K562 (cell line): ENCODE measurements around the gene CUTA. TPM values are rescaled to one million over a fixed set of nuclear protein-coding genes. Genes with fewer than 3 reads are reported as not detected.

Experiments
- BCL6 ChIP-seq: fragments of 250-450 bp; sonication (Bioruptor Pico); IDR thresholded peaks from 2 replicates; pipeline ENCODE4 v1.4.0; 2020
- BCOR ChIP-seq: fragments of 450-650 bp; IDR thresholded peaks from 2 replicates; pipeline ENCODE4 v1.6.1; 2016
- CREBBP ChIP-seq: IDR thresholded peaks from one replicate; pipeline ENCODE4 v1.6.1; 2012; ENCODE audit warnings: low read depth, mild to moderate bottlenecking, control low read depth, inconsistent platforms, low read length
- E2F5 ChIP-seq: sonication (generic); formaldehyde crosslinking; IDR thresholded peaks from 2 replicates; pipeline ENCODE4 v1.8.0; 2022; ENCODE audit warnings: mild to moderate bottlenecking, missing genetic modification reagents
- FOXP1 ChIP-seq: sonication (generic); formaldehyde crosslinking; IDR thresholded peaks from 2 replicates; pipeline ENCODE4 v1.8.0; 2022; ENCODE audit warnings: mild to moderate bottlenecking, missing genetic modification reagents
- HDAC2 ChIP-seq: fragments of 450-650 bp; IDR thresholded peaks from 2 replicates; pipeline ENCODE4 v1.6.1; 2016; ENCODE audit warnings: mild to moderate bottlenecking
- HMG20B ChIP-seq: fragments of 250-450 bp; sonication (Bioruptor Pico); IDR thresholded peaks from 2 replicates; pipeline ENCODE4 v1.5.0; 2021; ENCODE audit warnings: mild to moderate bottlenecking
- KLF16 ChIP-seq: IDR thresholded peaks from 2 replicates; pipeline ENCODE4 v1.6.1; 2016; ENCODE audit warnings: antibody characterized with exemption
- OTX1 ChIP-seq: fragments of 450-650 bp; formaldehyde crosslinking; IDR thresholded peaks from 2 replicates; pipeline ENCODE4 v1.4.0; 2022; ENCODE audit warnings: mild to moderate bottlenecking
- SIX5 ChIP-seq, 2 experiments: IDR thresholded peaks; 2 replicates each; pipeline ENCODE4 v1.6.1; 2011; ENCODE audit warnings: low read length in 2 of 2, borderline replicate concordance in 1 of 2, low read depth in 1 of 2, mild to moderate bottlenecking in 1 of 2, moderate library complexity in 1 of 2; ENCODE audit not compliant: insufficient read depth in 1 of 2
- XRCC4 ChIP-seq: IDR thresholded peaks from one replicate; pipeline ENCODE4 v1.6.1; 2011; ENCODE audit not compliant: insufficient read depth, insufficient read length; ENCODE audit errors: extremely low read depth
- ZNF444 ChIP-seq: fragments of 250-450 bp; sonication (Bioruptor Pico); IDR thresholded peaks from 2 replicates; pipeline ENCODE4 v1.4.0; 2020; ENCODE audit warnings: mild to moderate bottlenecking, moderate library complexity
- polyA plus RNA-seq, 8 experiments: library from polyadenylated mRNA; depleted of rRNA in 4 of 8; stranded (reverse) in 5 of 8; unstranded in 3 of 8; fragments of >200 nt; fragmentation: Nextera tagmentation in 2 of 8; fragmentation: Illumina TruSeq in 1 of 8; extraction: Ambion mirVana in 2 of 8; extraction: Trizol in 1 of 8; gene quantifications; 2 replicates each; pipeline versions ENCODE4 v1.2.1 to v1.2.3, GENCODE V29; 2011 to 2014; ENCODE audit warnings: inconsistent platforms in 1 of 8, missing spikeins in 1 of 8
- total RNA-seq, 7 experiments: library from RNA; depleted of rRNA in 6 of 7; stranded (reverse); fragments of >200 nt in 6 of 7; fragmentation: Illumina TruSeq in 2 of 7; extraction: Trizol in 2 of 7; gene quantifications; 2 replicates each; pipeline versions ENCODE4 v1.2.1 to v1.2.3, GENCODE V29; 2011 to 2021; ENCODE audit warnings: low replicate concordance in 1 of 7
- TF ChIP-seq, protein P1 (sequence below): fragments of 450-650 bp; IDR thresholded peaks from 2 replicates; pipeline ENCODE4 v1.6.1; 2016
- TF ChIP-seq, protein P2 (sequence below), 2 experiments: fragments of 450-650 bp in 1 of 2; sonication (generic) in 1 of 2; formaldehyde crosslinking in 1 of 2; IDR thresholded peaks in 1 of 2; conservative IDR thresholded peaks in 1 of 2; 2 replicates each; pipeline versions ENCODE4 v1.6.1 to v1.8.1; 2016 to 2023; ENCODE audit warnings: mild to moderate bottlenecking in 2 of 2, moderate library complexity in 2 of 2, inconsistent platforms in 1 of 2, missing genetic modification reagents in 1 of 2
- TF ChIP-seq, protein P3 (sequence below), 2 experiments: fragments of 450-650 bp; formaldehyde crosslinking in 1 of 2; IDR thresholded peaks; 2 replicates each; pipeline versions ENCODE4 v1.4.0 to v1.6.1; 2014 to 2020; ENCODE audit warnings: mild to moderate bottlenecking in 2 of 2, borderline replicate concordance in 1 of 2, low read depth in 1 of 2

The CUTA gene
- total and polyA plus RNA-seq, 9 of the 15 experiments (the other 6 are each of a cell fraction or from before 2014, with no cell fraction given), result 166 to 682 (median 310) TPM

- TF ChIP-seq ZNF444 (CRISPR knock-in tag) (no peak), XRCC4 (no peak), E2F5 (no peak), BCL6 (no peak), SIX5 (IDR thresholded peaks at IDR 0.05; ENCODE audit: borderline replicate concordance in 1 of 2, insufficient read depth in 1 of 2, low read depth in 1 of 2, low read length in 2 of 2) (peak in 1 of 2 experiments; percentile 34; a peak in 1 of 4 replicates), KLF16 (no peak), CREBBP (no peak), BCOR (peak; percentile 62; the same call in 1 of the 2 replicates), FOXP1 (CRISPR knock-in tag) (no peak), OTX1 (peak; percentile 58), HDAC2 (no peak), HMG20B (CRISPR knock-in tag) (no peak)
- TF ChIP-seq, protein P1, sequence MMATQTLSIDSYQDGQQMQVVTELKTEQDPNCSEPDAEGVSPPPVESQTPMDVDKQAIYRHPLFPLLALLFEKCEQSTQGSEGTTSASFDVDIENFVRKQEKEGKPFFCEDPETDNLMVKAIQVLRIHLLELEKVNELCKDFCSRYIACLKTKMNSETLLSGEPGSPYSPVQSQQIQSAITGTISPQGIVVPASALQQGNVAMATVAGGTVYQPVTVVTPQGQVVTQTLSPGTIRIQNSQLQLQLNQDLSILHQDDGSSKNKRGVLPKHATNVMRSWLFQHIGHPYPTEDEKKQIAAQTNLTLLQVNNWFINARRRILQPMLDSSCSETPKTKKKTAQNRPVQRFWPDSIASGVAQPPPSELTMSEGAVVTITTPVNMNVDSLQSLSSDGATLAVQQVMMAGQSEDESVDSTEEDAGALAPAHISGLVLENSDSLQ, result peak; percentile 85
- TF ChIP-seq, protein P2, sequence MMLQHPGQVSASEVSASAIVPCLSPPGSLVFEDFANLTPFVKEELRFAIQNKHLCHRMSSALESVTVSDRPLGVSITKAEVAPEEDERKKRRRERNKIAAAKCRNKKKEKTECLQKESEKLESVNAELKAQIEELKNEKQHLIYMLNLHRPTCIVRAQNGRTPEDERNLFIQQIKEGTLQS (IDR thresholded peaks at IDR 0.05), result no peak
- TF ChIP-seq, protein P2 (CRISPR knock-in tag; conservative IDR thresholded peaks at IDR 0.05), result no peak
- TF ChIP-seq, protein P3, sequence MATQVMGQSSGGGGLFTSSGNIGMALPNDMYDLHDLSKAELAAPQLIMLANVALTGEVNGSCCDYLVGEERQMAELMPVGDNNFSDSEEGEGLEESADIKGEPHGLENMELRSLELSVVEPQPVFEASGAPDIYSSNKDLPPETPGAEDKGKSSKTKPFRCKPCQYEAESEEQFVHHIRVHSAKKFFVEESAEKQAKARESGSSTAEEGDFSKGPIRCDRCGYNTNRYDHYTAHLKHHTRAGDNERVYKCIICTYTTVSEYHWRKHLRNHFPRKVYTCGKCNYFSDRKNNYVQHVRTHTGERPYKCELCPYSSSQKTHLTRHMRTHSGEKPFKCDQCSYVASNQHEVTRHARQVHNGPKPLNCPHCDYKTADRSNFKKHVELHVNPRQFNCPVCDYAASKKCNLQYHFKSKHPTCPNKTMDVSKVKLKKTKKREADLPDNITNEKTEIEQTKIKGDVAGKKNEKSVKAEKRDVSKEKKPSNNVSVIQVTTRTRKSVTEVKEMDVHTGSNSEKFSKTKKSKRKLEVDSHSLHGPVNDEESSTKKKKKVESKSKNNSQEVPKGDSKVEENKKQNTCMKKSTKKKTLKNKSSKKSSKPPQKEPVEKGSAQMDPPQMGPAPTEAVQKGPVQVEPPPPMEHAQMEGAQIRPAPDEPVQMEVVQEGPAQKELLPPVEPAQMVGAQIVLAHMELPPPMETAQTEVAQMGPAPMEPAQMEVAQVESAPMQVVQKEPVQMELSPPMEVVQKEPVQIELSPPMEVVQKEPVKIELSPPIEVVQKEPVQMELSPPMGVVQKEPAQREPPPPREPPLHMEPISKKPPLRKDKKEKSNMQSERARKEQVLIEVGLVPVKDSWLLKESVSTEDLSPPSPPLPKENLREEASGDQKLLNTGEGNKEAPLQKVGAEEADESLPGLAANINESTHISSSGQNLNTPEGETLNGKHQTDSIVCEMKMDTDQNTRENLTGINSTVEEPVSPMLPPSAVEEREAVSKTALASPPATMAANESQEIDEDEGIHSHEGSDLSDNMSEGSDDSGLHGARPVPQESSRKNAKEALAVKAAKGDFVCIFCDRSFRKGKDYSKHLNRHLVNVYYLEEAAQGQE (IDR thresholded peaks at IDR 0.05; ENCODE audit: borderline replicate concordance), result no peak
- TF ChIP-seq, protein P3 (CRISPR knock-in tag; IDR thresholded peaks at IDR 0.05; ENCODE audit: low read depth), result no peak
Measured at GRCh38 chr6:33420491-33421343, 2.8 kb upstream of the CUTA start (continued).
